Non-pigmented ciliary epithelial cell (primary cell): ENCODE measurements around the gene FEM1B.
"Not testable (repeated sequence)": the region's sequence is repeated elsewhere in the genome, so short reads cannot be mapped to it uniquely, and the experiment has no call there.

ENCODE experiments used
- DNase-seq: peaks from one replicate; pipeline ENCODE4 v3.0.0-alpha.2; 2010; ENCODE audit warnings: low read depth

Gene FEM1B

DNA sequence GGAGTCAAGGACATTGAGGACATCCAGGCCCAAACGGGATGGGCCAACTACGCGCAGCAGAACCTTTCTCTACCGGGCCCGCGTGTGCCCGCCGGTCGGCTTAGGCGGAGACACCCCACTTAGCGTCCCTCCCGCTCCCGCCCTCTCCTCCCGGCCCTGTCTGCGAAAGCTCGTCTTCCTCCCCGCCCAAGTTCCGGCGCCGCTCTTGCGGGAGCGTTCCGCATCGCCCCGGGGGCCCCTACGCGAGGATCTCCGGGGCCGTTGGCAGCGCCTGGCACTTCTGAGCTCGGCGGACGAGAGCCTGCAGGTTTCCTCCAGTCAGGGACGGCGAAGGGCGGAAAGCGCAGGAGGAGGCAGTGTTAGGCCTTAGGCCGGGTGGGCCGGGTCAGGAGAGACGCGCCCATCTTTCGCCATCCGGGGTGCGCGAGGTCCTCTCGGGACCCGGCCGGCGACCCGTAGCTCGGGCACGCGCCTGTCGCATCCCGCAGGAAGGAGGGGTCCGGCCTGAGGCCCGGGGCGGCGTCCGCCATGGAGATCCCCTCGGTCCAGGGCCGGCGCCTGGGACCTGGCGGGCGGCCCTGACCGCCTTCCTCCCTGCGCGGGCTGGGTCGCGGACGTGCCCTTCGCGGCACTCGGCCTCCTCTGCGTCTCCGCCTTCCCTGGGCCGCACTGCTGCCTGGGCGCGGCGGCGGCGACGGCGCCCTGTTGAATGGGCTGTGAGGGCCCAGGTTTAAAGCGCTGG lies at the start of gene FEM1B:
TSS of gene FEM1B (plus strand) at position 143 of the 742 bp plus-strand sequence. CDS start 673 bp downstream, outside the sequence.
- no peak for DNase-seq

DNA sequence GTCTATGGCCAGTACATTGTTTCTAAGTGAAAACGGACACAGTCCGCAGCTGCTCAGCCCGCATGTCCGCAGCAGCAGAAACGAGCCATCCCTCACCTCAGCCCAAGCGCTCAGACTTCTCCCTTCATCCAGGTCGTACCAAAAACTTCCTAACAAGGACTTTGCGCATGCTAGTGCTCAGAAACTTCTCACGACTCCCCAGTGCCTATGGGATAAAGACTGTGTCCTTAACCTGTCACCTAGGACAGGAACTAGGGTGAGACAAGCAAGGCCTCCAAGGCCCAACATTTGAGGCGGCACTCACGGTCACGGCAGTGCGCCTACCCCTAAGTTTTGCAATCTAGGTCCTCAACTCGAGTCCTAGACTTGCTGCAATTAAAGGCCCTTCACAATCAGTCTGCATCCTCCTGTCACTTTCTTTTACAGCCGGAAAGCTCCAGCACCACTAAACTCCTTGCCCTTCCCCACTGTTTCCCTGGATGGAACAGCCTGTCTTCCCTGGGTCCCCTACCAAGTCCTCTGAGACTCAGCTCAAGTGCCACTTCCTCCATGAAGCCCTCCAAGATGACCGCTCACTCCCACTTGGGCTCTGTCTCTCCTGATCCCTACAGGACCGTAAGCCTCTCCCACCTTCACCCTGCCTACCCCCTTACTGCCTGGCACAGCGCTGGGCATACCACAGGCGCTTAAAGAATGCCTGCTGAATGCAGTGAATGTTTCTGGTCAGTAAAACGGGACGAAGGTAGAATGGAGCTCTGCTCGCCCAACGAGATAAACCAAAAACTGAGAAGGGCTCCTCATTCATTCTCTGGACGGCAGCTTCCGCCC lies 49.2 kb upstream of the FEM1B start:
- DNase-seq = no peak

DNA sequence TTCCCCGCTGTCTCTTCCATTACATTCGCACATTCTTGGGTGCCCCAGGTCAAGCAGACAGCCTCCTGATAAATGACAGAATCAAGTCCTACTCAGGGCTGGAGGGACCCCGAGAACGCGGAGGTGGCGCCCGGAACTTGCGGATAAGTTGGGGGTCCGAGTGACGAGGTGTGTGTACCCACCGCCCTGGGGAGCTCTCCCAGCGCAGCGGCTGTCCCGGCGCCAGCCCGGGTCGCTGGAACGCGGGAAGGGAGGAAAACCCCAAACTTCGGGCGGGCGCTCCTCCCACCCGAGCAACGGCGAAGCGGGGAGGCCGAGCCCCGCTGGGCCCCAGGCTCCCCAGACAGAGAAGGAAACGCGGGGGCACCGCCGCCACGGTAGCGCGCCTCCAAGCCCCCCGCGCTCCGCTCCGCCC lies 48.6 kb upstream of the FEM1B start:
- no peak for DNase-seq

DNA sequence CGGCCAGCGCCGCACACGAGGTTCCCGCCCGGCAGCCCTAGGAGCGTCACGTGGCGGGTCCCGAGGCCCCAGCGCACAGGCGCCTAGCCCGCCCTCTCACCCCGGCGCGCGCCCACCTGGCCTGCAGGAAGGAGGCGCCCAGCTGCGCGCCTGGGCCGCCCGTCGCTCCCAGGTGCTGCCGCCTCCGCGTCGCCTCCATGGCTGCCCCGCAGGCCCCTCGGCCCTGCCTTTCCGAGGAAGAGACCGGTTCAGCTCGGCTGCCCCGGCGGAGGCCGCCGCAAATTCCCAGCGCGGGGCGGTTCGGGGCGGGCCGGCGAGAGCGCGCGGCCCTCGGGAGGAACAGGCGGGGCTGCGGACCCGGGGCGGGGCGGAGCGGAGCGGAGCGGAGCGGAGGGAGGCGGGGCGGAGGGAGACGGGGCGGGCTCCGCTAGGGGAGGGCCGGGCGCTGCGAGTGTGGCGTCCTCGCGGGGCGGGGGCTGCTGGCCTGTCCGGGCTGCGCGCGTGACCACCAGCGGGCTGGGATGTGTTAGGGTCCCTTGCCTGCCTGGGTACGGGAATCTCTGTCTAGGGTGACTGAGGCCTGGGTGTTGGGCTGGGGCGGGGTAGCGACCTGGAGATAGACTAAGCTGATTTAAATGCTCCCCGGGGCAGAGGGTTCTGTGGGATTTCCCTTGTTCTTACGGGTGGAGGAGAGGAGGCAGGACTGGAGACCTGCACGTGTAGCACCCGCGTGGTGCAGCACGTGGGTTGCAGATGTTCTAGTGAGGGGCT lies 48.0 kb upstream of the FEM1B start, which contains the start of gene CLN6:
TSS of gene CLN6 (minus strand) at position 343 of the 771 bp plus-strand sequence. CDS start at position 199, 144 bp downstream.
- no peak for DNase-seq

DNA sequence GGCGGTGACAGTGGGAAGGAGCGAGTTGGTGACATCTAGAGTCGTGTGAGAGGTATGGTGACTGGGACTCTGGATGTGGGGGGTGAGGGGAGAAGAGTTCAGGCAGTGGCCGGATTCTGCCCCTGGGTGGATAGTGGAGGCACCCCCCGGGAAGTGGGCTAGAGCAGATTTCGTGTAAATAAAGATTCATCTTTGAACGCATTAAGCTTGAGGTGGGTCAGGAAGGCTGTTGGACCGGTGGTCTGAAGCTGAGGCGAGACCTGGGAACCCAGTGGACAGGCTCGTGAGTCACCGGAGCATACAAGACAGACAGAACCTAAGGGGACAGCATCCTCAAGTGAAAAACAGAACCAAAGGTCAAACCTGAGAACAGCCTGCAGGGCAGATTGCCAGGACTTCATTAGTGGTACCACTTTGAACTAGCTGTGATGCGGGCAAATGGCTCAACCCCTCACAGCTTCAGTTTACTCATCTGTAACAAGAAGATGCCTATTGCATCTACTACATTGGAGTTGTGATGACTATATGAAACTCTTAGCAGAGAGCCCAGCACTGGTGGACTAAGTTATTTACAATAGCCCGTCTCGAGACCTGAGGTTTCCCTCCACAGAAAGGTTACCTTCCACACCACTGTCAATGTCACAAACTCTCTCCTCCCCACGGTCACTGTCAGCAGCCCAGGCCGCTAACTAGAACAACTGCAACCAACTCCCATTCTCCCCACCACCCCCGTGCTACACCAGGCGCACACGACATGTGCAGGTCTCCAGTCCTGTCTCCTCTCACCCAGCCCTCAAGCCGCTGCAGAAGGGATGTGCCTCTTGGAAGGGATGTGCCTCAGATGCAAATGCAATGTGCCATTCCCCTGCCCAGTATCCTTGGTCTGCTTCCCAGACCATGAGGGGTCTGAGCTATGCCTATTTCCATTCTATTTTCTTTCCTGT lies 47.1 kb upstream of the FEM1B start:
- DNase-seq = no peak

DNA sequence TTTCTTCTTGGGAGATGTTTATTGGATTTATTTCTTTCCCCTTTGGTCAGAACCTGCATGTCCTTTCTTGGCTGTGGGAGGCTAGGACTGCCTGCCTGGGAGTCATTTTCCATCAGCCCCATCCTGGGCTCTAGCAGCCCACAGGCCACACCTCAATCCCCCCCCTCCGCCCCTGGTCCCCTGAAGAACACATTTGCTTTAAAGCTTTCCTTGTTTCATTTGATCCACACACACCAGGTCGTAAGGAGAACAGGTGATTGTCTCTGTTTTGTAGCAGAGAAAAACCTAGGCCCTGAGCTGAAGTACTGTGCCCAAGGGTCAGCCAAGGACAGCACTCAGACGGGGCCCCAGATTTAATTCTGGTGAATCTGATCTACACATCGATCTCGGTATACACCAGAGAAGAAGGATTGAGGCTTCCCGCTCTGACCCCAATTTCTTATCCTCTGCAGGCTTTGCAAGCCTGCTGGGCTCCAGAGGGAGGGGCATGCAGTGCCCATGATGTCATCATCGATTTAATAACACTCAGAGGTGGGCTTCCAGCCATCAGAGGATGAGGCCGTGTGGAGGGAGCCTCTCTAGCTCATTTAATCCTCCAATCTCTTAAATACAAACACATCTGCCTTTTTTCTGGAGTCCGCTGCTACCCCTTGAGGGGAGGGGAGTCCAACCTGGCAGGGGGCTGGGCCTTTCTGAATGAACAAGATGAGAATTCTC lies 46.3 kb upstream of the FEM1B start:
- DNase-seq = no peak

DNA sequence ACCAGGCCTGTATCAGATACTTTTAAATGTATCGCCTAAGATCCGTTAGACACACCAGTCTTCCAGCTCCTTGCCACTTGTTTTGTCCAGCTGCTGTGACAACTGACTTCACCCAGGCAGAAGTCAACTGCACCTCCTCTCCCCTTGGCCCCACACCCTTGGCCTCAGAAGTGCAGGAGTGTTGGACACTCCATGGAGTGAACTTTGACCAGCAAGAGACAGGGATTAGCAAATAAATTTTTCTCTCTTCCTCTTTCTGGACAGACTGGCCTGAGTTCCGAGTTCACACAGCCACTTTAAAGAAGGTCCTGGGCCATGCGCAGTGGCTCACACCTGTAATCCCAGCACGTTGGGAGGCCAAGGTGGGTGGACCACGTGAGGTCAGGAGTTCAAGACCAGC lies 45.1 kb upstream of the FEM1B start:
- no peak for DNase-seq

DNA sequence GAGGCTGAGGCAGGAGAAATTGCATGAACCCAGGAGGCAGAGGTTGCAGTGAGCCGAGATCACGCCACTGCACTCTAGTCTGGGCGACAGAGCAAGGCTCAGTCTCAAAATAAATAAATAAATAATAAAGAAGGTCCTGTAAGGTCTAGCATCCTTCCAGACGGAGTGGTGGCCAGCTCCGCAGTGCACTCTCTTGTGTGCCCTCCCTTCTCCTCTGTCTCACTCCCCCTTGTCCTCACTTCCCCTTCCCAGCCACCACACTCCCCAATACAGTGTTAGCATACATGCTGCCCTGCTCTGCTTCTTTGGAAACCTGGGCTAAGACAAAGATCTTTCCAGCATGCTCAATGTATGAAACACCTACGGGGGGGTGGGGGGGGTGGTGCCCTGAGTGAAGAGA lies 44.6 kb upstream of the FEM1B start:
- DNase-seq = no peak

DNA sequence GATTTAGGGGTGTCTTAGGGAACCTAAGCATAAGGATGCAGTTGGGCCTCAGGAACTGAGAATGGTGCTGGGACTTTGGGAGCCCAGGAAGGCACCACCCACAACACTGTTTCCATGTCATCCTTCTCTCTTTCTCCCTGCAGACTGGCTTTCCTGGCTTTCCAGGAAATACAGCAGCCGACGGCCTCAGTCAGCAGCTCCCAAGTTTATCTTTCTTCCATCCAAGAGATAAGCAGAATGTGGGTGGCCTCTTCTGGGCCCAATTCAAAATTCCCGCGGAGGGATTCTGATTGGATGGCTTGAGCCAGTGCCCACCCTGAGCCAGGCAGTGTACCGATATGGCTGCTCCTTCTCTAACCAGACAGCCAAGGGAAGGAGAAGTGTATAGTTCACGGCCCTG lies 43.5 kb upstream of the FEM1B start:
- DNase-seq = no peak

DNA sequence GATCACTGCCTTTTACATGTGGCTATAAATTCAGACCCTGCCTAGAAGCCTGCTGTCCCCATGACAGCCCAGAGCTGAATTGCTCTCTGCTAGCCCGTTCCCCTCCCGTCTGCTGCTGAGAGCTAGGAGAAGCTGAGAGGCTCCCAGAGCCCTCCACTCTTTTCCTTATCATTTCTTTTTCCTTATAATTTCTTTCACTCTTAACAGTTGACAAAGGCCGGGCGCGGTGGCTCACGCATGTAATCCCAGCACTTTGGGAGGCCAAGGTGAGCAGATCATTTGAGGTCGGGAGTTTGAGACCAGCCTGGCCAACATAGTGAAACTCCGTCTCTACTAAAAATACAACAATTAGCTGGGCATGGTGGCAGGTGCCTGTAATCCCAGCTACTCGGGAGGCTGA lies 43.0 kb upstream of the FEM1B start:
- not testable (repeated sequence) for DNase-seq

DNA sequence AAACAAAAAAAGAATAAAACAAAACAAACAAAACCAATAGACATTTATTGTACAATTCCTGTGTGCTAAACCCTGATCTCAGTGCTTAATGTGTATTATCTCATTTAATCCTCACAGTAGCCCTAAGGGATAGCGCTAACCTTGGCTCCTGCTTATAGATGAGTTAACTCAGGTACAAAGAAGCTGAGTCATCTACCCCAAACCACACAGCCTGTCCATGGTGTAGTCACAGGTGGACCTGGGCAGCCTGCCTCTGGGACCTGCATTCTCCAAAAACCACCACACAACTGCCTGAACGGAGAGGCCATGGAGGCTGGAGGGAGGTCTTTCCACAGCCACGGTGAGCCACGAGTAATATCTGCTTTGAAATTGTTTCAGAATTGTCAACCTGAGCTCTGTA lies 42.5 kb upstream of the FEM1B start:
- no peak for DNase-seq

DNA sequence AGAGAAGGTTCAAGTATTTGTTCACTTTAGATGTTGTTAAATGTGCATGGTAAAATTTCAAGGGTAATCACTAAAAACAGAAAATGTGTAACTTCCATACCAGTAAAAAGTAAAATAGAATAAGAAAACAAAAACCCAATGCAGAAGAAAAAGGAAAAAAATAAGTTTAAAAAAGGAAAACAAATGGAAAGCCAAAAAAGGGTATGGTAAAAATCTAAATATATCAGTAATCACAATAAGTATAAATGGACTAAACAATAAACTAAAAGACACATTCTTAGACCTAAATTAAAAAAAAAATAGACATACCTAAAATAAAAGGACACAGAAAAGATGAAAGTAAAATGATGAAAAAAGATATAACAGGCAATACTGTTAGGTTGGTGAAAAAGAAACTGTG lies 38.5 kb upstream of the FEM1B start:
- no peak for DNase-seq

DNA sequence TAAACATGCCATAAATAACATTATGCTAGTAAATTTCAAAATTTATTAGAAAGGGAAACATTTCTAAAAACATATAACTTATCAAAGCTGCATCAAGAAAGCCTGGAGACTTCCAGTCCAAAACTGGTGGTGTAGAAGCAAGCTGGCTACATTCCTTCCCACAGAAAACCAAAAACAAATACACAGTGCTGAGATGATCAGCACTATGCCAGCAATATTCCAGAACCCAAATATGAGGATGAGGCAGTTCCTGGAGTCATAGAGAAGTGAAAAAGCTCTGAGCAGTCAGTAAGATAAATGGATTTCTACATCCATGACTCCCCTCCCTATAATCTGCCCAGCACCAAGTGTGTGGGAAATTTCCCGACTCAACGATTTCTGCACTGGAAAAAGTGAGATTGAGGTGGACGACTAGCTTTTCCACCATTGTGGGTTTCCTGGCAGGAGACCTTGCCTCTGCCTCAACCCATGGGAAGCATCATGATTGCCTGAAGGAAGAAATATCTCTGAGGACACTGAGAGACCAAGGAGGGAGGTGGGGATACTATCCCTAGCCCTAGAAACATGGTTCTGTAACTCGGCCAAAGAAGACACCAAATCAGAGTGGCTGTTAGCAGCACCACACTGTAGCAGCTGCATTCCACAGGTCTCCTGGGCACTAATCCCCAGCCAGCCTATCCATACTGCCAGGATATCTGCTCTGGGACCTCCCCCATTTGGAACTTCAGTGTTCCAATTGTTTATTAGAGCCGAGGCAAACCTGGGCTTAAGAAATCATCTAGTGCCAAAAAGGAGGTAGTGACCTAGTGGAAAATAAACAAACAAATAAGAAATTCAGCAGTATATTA lies 36.2 kb upstream of the FEM1B start:
- no peak for DNase-seq

DNA sequence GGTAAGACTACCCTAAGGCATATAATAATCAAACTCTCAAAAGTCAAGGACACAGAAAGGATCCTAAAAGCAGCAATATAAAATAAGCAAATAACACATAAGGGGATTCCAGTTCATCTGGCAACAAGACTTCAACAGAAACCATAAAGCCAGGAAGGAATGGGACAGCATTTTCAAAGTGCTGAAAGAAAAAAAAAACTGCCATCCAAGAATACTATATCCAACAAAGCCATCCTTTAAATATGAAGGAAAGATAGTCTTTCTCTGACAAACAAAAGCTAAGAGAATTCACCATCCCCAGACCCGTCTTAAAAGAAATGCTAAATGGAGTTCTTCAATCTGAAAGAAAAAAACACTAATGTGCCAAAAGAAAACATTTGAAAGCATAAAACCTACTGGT lies 33.3 kb upstream of the FEM1B start:
- DNase-seq = no peak

DNA sequence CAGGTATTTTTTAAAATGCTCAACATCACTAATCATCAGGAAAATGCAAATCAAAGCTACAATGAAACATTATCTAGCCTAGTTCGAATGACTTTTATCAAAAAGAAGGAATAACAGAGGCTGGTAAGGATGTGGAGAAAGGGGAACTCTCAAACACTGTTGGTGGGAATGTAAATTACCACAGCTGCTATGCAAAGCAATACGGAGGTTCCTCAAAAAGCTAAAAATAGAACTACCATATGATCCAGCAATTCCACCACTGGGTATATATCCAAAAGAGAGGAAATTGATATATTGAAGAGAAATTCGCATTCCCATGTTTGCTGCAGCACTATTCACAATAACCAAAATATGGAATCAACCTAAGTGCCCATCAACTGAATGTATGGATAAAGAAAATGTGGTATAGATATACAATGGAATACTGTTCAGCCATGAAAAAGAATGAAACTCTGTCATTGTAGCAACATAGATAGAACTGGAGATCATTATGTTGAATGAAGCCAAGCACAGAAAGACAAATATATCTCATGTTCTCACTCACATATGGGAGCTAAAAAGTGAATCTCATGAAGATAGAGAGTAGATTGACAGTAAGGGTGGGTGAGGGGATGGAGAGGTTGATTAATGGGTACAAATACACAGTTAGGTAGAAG lies 28.4 kb upstream of the FEM1B start:
- DNase-seq = no peak

DNA sequence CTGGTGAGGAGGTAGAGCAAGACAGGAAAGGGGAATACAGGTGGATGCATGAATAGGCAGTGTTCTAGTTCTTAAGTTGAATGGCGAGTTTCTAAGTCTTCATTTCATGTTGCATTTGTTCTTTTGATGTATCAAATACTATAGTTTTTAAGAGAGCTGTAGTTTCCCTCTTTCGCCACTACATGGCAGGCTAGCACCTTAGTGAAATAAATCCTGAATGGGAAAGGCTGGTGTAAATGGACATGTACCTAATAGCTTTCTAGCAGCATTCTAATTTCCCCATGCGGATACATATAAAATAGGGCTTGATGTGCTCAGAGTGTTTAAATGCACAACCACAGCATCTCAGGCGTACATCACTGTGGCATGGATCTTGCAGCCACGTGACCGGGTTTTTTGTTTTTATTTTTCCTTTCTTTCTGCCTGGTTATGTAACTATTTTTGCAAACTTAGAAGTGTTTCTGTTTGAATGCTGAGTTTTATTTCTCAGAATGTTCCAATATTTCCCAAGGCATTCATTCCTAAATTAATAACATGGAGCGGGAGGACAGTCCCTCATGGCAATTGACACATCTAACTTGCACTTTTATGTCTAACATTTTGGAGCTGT lies 24.5 kb upstream of the FEM1B start:
- no peak for DNase-seq

DNA sequence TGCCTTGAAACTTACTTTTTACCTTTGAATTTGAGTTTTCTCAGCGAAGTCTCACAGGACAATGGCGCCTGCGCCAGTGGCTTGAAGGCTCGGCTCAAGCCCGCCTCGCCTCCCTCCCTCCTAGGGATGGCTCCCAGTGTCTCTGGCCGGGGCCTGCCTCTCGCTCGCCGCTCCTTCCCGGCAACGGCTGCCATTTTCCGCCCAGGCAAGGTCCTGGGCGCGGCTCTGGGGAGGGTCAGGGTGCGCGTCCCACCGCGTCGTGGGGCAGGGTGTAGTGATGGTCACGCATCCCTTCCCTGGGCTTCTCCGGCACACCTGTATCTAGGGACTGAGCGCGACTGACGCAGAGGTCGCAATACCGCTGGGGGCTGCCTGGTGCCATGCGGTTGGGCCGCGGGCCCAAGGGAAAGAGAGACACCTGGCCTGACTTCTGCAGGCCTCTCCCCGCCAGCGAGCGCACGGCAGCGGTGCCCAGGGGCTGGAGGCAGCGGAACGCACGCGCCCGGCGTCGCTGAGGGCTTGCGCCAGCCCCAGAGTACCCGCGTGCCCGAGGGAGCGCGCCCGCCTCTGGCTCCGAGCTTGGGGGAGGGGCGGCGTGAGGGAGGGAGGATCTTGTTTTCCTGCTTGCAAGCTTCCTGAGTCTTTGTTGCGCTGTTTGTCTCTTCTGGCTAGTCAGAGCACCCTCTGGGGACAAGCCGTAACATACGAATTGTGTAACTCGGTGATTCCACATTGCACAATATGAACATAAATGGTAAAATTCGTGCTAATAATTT lies 20.7 kb upstream of the FEM1B start:
- DNase-seq = no peak

DNA sequence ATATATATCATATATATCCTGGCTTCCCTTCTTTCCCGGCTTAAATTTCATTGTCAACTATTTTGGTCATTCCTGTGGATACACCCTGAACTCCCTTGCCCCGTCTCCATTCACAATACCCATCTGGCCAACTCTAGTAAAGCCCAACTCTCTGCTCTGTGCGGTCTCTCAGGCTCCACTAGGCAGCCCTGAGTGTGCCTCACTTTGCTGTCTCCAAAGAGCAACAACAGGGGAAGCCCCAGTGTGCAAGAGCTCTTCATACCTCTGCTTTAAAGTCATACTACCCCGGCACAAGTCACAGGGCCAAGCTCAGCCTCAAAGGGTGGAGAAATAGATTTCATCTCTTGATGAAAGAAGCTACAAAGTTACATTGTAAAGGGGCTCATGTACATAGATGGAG lies 18.9 kb upstream of the FEM1B start:
- DNase-seq = no peak
